Smooth muscle cell (in vitro differentiated cells): ENCODE data around the gene SEMA3C. TPM values are rescaled to one million over a fixed set of nuclear protein-coding genes. Genes with fewer than 3 reads are reported as not detected.

ENCODE experiments used
- DNase-seq: peaks from one replicate; lab custom pipeline; 2025; ENCODE audit not compliant: unreplicated experiment; lab: John Stamatoyannopoulos, UW
- H2AFZ ChIP-seq: fragments of 200-600 bp; sonication (generic); 2 replicates; pipeline ENCODE4 v1.6.0; 2016; ENCODE audit warnings: antibody characterized with exemption, low read depth, mild to moderate bottlenecking
- H3F3A ChIP-seq: fragments of 200-600 bp; sonication (generic); 2 replicates; pipeline ENCODE4 v1.6.0; 2017; ENCODE audit warnings: antibody characterized with exemption, low read depth
- H3K27ac ChIP-seq: fragments of 200-600 bp; sonication (generic); 2 replicates; pipeline ENCODE4 v1.5.1; 2016; ENCODE audit warnings: low read depth, mild to moderate bottlenecking
- H3K27me3 ChIP-seq: fragments of 200-600 bp; sonication (generic); 2 replicates; pipeline ENCODE4 v1.6.1; 2016; ENCODE audit warnings: low read depth, mild to moderate bottlenecking
- H3K36me3 ChIP-seq: fragments of 200-600 bp; sonication (generic); 2 replicates; pipeline ENCODE4 v1.5.1; 2016; ENCODE audit warnings: low read depth
- H3K4me1 ChIP-seq: fragments of 200-600 bp; sonication (generic); 2 replicates; pipeline ENCODE4 v1.5.1; 2016; ENCODE audit warnings: low read depth
- H3K4me2 ChIP-seq: fragments of 200-600 bp; sonication (generic); 2 replicates; pipeline ENCODE4 v1.6.0; 2016; ENCODE audit warnings: mild to moderate bottlenecking
- H3K4me3 ChIP-seq: fragments of 200-600 bp; sonication (generic); 2 replicates; pipeline ENCODE4 v1.5.1; 2016; ENCODE audit warnings: mild to moderate bottlenecking
- H3K79me2 ChIP-seq: fragments of 200-600 bp; sonication (generic); 2 replicates; pipeline ENCODE4 v1.6.0; 2016; ENCODE audit warnings: low read depth, mild to moderate bottlenecking
- H3K9ac ChIP-seq: fragments of 200-600 bp; sonication (generic); 2 replicates; pipeline ENCODE4 v1.6.0; 2016; ENCODE audit warnings: low read depth
- H3K9me3 ChIP-seq: fragments of 200-600 bp; sonication (generic); replicated peaks from 2 replicates; pipeline ENCODE4 v1.5.1; 2016; ENCODE audit warnings: low read depth
- H4K20me1 ChIP-seq: fragments of 200-600 bp; sonication (generic); 2 replicates; pipeline ENCODE4 v1.6.0; 2016; ENCODE audit warnings: low read depth
- WGBS: methylation state at CpG from one replicate; pipeline ENCODE4 v1.1.7; 2016; ENCODE audit warnings: low lambda C conversion rate; 5-methylcytosine and 5-hydroxymethylcytosine counted together
- polyA plus RNA-seq: library from polyadenylated mRNA; unstranded; fragments of >200 nt; fragmentation: Nextera tagmentation; extraction: Ambion mirVana; gene quantifications from 2 replicates; pipeline ENCODE4 v1.2.1, GENCODE V29; 2016
- total RNA-seq: library from RNA; depleted of rRNA; stranded (reverse); fragments of >200 nt; gene quantifications from 2 replicates; pipeline ENCODE4 v1.2.3, GENCODE V29; 2014
- TF ChIP-seq, protein P1 (sequence below): fragments of 200-600 bp; sonication (generic); IDR thresholded peaks from 2 replicates; pipeline ENCODE4 v1.5.1; 2017; ENCODE audit warnings: borderline replicate concordance, mild to moderate bottlenecking, antibody characterized with exemption; ENCODE audit not compliant: insufficient read depth, poor library complexity, severe bottlenecking

The SEMA3C gene
- total and polyA plus RNA-seq, 2 experiments from 2014 or later = 20.6 to 295 TPM

DNA sequence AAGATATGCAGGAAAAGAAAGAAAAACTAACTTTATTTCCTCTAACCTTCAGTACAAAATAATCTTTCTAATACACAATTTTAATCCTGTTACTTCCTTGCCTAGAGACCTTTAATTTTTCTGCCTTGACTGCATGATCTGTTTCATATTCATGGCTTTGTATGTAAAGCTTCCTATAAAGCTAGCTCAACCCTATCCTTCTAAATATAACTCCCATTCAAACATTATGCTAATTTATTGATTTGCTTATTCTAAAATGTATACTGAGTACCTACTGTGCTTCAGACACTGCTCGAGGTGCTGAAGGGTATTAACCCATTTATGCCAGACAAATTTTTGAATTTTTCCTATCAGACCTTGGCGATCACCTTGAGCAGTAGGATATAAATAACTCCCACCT, 47.6 kb downstream of the SEMA3C start:
- no peaks in the 10 kb centered on the region for H3K36me3 ChIP-seq
- no peak overlapping the region for H3K27ac ChIP-seq

DNA sequence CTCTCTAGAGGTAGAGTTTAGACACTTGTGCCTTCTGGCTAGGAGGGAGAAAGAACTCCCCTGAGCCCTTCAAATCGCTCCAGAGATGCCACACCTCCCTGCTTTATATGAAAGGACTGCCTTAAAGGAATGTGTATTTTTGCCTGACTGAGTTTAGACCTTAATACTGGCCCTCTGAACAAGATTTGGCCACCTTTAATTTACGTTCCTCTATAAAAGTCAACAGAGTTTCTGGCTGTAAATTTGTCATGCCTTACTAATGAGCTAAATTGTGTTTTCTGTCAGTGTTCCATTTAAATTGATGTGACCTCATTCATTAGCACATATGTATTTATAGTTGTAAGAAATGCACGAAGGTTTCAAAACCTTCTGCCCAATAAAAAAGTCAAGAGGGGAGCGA, 48.0 kb downstream of the SEMA3C start:
- WGBS = 67% methylated on average over 4 of the region's 4 CpGs
- Histone ChIP-seq H3K27ac (no peak overlapping the region), H2AFZ (no peak overlapping the region), H3K4me3 (no peak overlapping the region), H3K36me3 (no peaks in the 10 kb centered on the region), H3K79me2 (peaks cover 4% of the 10 kb centered on the region), H3K27me3 (peaks cover 5% of the 10 kb centered on the region), H3K9ac (no peak overlapping the region), H3K4me1 (no peaks in the 10 kb centered on the region), H3K9me3 (no peaks in the 10 kb centered on the region), H4K20me1 (no peaks in the 10 kb centered on the region), H3K4me2 (no peak overlapping the region), H3F3A (no peaks in the 10 kb centered on the region)
- TF ChIP-seq, protein P1, sequence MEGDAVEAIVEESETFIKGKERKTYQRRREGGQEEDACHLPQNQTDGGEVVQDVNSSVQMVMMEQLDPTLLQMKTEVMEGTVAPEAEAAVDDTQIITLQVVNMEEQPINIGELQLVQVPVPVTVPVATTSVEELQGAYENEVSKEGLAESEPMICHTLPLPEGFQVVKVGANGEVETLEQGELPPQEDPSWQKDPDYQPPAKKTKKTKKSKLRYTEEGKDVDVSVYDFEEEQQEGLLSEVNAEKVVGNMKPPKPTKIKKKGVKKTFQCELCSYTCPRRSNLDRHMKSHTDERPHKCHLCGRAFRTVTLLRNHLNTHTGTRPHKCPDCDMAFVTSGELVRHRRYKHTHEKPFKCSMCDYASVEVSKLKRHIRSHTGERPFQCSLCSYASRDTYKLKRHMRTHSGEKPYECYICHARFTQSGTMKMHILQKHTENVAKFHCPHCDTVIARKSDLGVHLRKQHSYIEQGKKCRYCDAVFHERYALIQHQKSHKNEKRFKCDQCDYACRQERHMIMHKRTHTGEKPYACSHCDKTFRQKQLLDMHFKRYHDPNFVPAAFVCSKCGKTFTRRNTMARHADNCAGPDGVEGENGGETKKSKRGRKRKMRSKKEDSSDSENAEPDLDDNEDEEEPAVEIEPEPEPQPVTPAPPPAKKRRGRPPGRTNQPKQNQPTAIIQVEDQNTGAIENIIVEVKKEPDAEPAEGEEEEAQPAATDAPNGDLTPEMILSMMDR = no peak
- DNase-seq = no peak

More for the DNA sequence above, 47.6 kb downstream of the SEMA3C start:
- H3K4me1 ChIP-seq = no peaks in the 10 kb centered on the region
- H3K79me2 ChIP-seq = peaks cover 4% of the 10 kb centered on the region
- no peak overlapping the region for H3K4me3 ChIP-seq
- TF ChIP-seq, protein P1 = no peak
- H3K27me3 ChIP-seq = peaks cover 5% of the 10 kb centered on the region
- no peak overlapping the region for H3K9ac ChIP-seq
- WGBS = 76% methylated on average over 2 of the region's 2 CpGs
- no peak overlapping the region for H2AFZ ChIP-seq
- H3F3A ChIP-seq = no peaks in the 10 kb centered on the region
- H4K20me1 ChIP-seq = no peaks in the 10 kb centered on the region
- H3K9me3 ChIP-seq = no peaks in the 10 kb centered on the region
- no peak overlapping the region for H3K4me2 ChIP-seq
- DNase-seq = no peak

DNA sequence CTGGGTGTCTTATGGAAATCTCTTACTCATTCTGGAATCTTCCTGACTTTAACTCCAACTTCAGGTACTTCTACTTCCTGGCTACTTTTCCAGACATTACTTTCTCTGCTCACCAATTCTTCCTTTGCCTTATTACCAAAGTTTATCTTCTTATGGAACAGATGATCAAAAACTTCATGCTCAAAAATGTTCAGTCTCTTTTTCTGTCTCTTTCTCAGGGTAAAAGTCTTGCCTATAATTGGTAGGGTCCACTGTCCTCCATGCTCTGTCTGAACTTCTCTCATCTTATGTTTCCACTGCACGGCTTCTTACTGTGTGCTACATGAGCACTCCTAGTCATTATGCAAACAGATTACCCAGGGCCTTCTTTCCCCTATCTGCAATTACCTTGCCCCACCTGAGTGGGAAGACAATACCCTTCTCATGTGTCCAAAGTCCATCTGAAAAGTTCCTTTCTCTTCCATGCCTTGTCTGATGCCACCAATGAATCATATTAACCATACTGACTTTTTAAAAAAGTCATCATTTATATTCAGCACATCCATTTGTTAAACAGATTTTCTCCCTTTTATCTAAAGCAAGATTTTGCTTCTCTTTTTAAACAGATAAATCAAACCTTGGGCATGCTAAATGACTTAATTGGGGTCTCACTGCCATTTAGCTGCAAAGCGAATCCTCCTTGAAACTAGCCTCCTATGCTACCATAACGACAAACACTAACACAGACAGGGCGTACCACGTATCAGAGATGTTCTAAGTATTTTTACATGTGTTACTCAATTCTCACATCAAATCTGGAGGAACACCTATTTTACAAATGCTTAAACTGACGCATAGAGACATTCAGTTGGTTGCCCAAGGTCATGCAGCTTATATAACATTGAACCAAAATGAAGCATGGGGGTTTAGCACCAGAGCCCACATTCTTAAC, 48.8 kb downstream of the SEMA3C start:
- Histone ChIP-seq H3K27me3 (peaks cover 5% of the 10 kb centered on the region), H3F3A (no peaks in the 10 kb centered on the region), H3K79me2 (peaks cover 5% of the 10 kb centered on the region), H3K9me3 (no peaks in the 10 kb centered on the region), H3K4me2 (no peak overlapping the region), H3K4me1 (no peaks in the 10 kb centered on the region), H3K36me3 (no peaks in the 10 kb centered on the region), H3K4me3 (no peak overlapping the region), H4K20me1 (no peaks in the 10 kb centered on the region), H2AFZ (no peak overlapping the region), H3K9ac (no peak overlapping the region), H3K27ac (no peak overlapping the region)
- 90% methylated on average over 6 of the region's 6 CpGs for WGBS
- TF ChIP-seq, protein P1 = no peak
- no peak for DNase-seq
